Embryonic facial prominence (tissue), 1 donor: ENCODE results near the gene NPM3.

Experiments used
- DNase-seq: peaks from one replicate; pipeline ENCODE4 v3.0.0-alpha.2; 2016; ENCODE audit errors: extremely low spot score

Gene NPM3

DNA sequence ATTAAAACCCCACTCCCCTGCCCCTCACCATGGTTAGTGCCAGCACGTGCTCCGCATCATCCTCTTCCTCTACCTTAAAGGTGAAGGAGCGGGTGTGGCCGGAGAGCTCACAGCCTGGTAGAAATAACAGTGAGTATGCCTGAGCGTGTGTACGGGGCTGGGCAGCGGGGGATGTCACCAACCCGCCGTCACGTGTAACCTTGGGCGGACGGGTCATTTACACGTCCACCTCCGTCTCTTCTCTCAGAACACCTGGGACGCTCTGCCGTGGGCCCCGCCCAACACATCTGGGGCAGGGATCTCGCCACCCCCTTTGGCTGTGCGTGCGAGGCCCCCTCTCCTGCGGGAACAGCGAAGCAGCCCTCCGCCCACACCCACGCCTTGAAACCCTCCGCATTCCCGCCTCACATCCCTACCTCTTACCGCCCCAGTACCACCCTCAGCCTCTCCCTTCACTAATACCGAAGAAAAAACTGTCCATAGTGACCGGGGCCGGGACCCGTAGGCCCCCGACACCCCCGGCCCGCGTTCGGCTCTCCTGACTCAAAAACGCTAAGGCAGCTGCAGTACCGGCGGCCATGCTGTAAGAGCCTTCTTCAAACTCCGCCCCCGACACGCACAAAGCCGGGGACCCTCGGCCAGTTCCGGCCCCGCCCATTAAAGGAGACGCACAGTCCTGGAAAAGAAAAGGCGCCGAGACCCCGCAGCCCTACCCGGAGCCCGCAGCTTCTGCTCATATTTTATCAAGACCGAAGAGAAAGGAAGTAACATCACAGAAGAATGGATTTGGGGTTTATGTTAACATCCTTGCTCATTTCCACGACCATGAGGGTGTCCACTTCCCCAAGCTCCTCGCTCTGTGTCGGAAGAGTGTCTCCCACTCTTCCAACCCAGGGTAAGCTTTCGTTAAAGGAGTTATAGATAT is at the start of gene NPM3:
TSS of gene NPM3 (minus strand) at position 636 of the 925 bp plus-strand sequence. CDS start at position 580, 56 bp downstream.
- DNase-seq = peak; percentile 74

DNA sequence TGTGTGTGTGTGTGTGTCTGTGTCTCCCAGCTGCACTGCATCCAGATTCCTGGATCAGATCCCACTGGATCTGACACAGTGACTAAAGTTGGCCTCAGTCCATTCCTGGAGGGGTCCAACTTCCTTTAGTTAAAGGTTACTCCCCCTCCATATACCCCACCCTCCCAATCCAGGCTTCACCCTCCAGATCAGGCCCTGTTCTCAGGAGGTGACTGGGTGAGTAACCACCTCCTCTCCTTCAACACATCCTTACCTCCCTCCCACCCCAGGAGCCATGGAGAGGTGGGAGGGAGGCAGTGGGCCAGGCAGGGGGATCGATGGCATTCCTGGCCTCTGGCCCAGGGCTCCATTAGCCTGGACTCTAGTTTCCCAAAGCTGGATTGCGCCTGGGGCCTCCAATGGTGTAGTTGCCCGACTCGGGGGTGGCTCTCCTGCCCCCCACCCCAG is 49.1 kb upstream of the NPM3 start:
- DNase-seq = no peak

DNA sequence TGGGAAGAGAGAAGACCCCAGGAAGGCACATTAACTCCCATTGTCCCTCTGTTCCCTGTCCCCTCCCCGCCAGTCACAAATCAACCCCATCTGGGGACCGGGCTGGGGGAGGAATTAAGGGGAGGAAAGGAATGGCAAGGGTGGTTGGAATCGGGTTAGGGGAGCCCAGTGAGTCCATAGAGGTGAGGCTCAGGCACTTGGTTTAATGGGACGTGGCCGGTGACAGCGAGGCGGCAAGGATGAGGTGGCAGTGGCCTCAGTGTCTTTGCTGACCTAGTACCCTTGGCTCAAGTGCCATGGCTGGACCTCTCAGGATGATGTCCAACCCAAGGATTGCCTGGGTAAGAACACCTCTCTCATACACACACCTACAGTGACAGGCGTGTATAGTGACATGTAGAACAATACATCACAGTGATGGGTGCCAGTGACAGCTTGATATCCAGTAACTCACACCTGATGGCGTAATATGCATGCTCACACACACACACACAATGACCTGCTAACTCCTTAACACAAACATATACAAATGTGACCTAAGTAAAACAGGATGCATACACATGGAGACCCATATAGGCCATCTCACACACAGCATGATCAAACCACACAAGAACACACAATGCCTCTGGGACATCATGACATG is 48.0 kb upstream of the NPM3 start:
- no peak for DNase-seq

GRCh38 chr10:101830322-101831168 is 47.3 kb upstream of the NPM3 start:
- DNase-seq = peak; percentile 86

- no peak for DNase-seq
Observed at GRCh38 chr10:101829561-101830315, 46.5 kb upstream of the NPM3 start.

- no peak for DNase-seq
Observed at GRCh38 chr10:101828766-101829551, 45.7 kb upstream of the NPM3 start.

DNA sequence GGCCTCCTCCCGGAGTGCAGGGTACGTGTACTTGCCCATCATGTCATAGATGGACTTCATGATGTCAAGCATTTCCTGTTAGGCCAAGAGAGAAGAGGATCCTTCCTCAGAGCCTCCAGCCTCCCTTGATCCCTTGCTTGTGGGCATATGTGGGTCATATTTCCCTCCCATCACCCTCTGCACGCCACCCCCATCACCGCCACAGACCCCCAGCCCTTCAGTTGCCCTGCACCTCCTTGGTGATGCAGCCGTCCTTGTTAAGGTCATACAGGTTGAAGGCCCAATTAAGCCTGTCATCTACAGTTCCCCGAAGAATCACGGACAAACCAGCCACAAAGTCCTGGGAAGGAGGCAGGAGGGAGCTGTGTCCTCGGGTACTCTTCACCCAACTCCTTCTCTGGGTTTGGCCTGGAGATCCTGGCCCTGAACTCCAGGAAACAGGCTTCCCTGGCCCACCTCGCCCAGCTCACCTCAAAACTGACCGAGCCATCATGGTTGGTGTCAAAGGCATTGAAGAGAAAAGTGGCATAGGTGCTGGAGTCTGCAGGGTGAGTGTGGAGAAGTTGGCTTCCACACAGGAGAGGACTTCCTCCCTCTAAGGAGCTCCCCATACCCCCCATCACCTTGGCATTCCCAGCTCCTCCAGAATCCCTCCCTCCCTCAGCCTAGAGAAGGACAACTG is 44.8 kb upstream of the NPM3 start:
- no peak for DNase-seq

DNA sequence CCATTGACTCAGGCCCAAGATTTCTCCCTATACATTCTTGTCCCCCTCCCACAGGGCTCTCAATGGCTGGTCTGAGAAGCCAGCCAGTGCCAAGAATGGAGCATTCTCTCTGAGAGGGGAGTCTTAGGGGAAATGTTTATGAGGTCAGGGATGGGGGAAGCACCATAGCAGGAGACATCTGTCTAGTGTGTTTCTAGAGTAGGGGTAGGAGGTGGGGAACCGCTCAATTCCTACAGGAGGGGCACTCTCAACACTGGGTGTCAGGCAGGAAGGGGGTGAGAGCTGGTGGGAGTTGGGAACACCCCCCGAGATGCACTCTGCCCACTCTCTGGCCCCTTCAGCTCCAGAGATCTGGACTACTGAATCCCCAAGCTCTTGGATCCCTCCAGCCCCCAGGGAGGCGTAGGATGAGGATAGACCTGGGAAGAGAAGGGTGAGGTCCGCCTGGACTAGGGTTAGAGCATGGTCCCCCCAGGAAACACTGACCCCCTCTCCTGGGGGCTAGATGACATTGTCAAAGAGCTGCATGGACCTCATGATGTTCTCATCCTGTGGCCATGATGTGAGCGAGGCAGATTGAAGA is 43.7 kb upstream of the NPM3 start:
- DNase-seq = no peak

GRCh38 chr10:101824736-101825135 is 41.5 kb upstream of the NPM3 start:
- DNase-seq = no peak

DNA sequence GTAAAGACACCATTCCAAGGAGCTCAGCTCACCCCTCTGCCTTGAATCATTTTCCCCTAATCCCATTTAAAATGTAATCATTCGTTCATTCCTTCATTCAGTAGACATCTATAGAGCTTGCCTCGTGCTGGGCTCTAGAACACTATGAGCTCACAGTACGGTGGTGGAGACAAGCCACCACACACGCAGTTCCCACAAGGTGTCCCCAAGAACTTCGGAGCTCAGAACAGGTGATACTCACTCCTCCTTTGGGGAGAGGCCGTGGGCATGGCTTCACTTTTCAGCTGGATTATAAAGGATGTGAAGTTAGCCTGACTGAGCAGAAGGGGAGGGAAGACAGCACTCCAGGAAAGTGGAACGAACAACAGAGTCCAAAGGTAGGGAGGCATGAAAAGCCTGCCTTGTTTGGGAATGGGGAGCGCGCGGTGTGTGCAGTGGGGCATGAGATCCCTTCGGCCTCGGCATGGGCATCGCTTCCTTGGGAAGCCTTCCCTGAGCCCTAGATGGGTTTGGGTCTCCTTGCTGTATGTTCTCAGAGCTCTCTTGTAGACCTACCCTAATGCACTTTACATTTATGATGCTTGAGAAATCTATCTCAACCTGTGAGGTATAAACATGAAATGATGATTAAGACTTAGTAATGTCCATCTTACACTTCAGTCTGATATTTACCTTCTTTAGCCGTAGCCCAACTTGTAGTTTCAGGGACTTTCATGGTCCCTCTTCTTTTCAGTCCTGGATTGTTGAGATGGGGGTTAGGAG is 35.8 kb upstream of the NPM3 start:
- DNase-seq = no peak

GRCh38 chr10:101818119-101818871 is 35.0 kb upstream of the NPM3 start, which contains the start of gene OGA:
Gene OGA (minus strand): TSS chr10:101818444. CDS start chr10:101818022, 422 bp downstream.
- DNase-seq = peak; percentile 99

GRCh38 chr10:101817337-101818118 is 34.3 kb upstream of the NPM3 start:
- DNase-seq = peak; percentile 80

- DNase-seq = no peak
Observed at GRCh38 chr10:101816913-101817336, 33.7 kb upstream of the NPM3 start.

DNA sequence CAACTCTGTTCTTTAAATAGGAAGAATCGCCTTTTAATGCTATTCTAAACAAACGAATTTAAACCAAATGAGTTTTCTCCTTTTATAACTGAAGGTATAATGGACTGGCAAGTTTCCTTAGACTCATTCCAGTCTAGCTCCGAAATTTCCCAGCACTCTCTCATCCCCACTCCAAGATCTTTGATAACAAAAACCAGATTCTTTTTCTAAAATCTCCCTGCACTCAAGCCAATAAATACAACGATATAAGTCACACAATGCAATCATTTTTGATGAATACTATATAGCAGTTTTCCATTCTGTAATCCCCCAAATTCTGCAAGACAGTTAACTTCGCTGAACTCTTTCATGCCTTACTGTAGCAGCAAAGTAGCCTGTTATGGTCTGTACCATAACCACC is 33.1 kb upstream of the NPM3 start:
- no peak for DNase-seq

DNA sequence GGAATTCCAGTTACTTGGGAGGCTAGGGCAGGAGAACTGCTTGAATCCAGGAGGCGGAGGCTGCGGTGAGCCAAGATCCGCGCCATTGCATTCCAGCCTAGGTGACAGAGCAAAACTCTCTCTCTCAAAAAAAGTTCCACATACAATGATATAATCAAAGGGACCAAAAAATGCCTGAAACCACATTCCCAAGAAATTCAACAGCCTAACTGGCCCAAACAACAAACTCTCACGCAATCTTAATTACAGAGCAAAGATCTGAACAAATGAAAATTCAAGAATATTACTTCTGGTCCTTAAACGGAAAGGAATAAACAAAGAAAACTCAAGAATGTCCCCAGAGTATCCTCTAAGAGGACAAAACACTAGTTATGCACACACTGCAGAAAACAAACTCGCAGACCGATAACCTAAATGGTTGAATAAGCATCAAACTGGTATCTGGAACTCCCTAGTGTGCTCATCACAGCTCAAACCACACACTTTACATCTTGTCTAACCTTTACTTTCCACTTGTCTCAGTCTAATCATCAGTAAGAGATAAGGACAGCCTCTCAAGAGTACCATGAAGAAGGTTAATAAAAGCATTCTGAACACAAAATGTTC is 31.3 kb upstream of the NPM3 start:
- no peak for DNase-seq

- no peak for DNase-seq
Observed at GRCh38 chr10:101812606-101813005, 29.4 kb upstream of the NPM3 start.

GRCh38 chr10:101807158-101807557 is 23.9 kb upstream of the NPM3 start:
- no peak for DNase-seq
